ENCODE measurements around the gene GIT1.

GRCh38 chr17:29544066-29544465, 45.4 kb downstream of the GIT1 start:
- TF ChIP-seq, protein P1, sequence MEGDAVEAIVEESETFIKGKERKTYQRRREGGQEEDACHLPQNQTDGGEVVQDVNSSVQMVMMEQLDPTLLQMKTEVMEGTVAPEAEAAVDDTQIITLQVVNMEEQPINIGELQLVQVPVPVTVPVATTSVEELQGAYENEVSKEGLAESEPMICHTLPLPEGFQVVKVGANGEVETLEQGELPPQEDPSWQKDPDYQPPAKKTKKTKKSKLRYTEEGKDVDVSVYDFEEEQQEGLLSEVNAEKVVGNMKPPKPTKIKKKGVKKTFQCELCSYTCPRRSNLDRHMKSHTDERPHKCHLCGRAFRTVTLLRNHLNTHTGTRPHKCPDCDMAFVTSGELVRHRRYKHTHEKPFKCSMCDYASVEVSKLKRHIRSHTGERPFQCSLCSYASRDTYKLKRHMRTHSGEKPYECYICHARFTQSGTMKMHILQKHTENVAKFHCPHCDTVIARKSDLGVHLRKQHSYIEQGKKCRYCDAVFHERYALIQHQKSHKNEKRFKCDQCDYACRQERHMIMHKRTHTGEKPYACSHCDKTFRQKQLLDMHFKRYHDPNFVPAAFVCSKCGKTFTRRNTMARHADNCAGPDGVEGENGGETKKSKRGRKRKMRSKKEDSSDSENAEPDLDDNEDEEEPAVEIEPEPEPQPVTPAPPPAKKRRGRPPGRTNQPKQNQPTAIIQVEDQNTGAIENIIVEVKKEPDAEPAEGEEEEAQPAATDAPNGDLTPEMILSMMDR (IDR thresholded peaks at IDR 0.05), result no peak
- TF ChIP-seq POLR2A (IDR thresholded peaks at IDR 0.05), result no peak
- no peak for TF ChIP-seq EP300 (IDR thresholded peaks at IDR 0.05)
